Forelimb muscle (tissue), 1 donor: ENCODE data around the gene FBLN2. TPM values are rescaled to one million over a fixed set of nuclear protein-coding genes. Genes with fewer than 3 reads are reported as not detected.

ENCODE experiments used
- DNase-seq: peaks from one replicate; pipeline ENCODE4 v3.0.0-alpha.2; 2013; ENCODE audit warnings: low read depth
- polyA plus RNA-seq: library from polyadenylated mRNA; unstranded; fragments of 120-200 nt; gene quantifications from one replicate; pipeline ENCODE4 v1.2.1, GENCODE V29; 2013; ENCODE audit not compliant: insufficient read length

Gene FBLN2
- polyA plus RNA-seq, 1 donor = 35.1 TPM

- no peak for DNase-seq
Measured at GRCh38 chr3:13566769-13567310, 17.9 kb downstream of the FBLN2 start.

GRCh38 chr3:13567684-13568514, 19.0 kb downstream of the FBLN2 start:
- DNase-seq = no peak

GRCh38 chr3:13568515-13569028, 19.6 kb downstream of the FBLN2 start:
- DNase-seq = no peak

- DNase-seq = no peak
Measured at GRCh38 chr3:13569201-13569600, 20.3 kb downstream of the FBLN2 start.

GRCh38 chr3:13569641-13570390, 20.9 kb downstream of the FBLN2 start:
- no peak for DNase-seq

- DNase-seq = no peak
Measured at GRCh38 chr3:13570391-13571194, 21.7 kb downstream of the FBLN2 start.

- no peak for DNase-seq
Measured at GRCh38 chr3:13571264-13571663, 22.3 kb downstream of the FBLN2 start.

- no peak for DNase-seq
Measured at GRCh38 chr3:13571831-13572750, 23.2 kb downstream of the FBLN2 start.

GRCh38 chr3:13572926-13573623, 24.1 kb downstream of the FBLN2 start:
- no peak for DNase-seq

- no peak for DNase-seq
Measured at GRCh38 chr3:13574083-13574797, 25.3 kb downstream of the FBLN2 start.

GRCh38 chr3:13574798-13575451, 26.0 kb downstream of the FBLN2 start:
- no peak for DNase-seq

- DNase-seq = no peak
Measured at GRCh38 chr3:13575459-13576061, 26.6 kb downstream of the FBLN2 start.

- DNase-seq = no peak
Measured at GRCh38 chr3:13577181-13578121, 28.5 kb downstream of the FBLN2 start.

- DNase-seq = no peak
Measured at GRCh38 chr3:13578251-13578650, 29.3 kb downstream of the FBLN2 start.

GRCh38 chr3:13579063-13579462, 30.1 kb downstream of the FBLN2 start:
- DNase-seq = no peak

- no peak for DNase-seq
Measured at GRCh38 chr3:13580256-13581023, 31.5 kb downstream of the FBLN2 start.
